Muscle of back (tissue), 11 donors: ENCODE measurements around the gene MYH11. TPM values are rescaled to one million over a fixed set of nuclear protein-coding genes. Genes with fewer than 3 reads are reported as not detected.
"Not testable (repeated sequence)": the region's sequence is repeated elsewhere in the genome, so short reads cannot be mapped to it uniquely, and the experiment has no call there.

Experiments used
- DNase-seq, 3 donors: peaks; one replicate each; pipeline versions ENCODE4 v3.0.0 to v3.0.0-alpha.2; 2013
- polyA plus RNA-seq, 10 donors: library from polyadenylated mRNA; unstranded; fragments of 120-200 nt; gene quantifications; one replicate each; pipeline ENCODE4 v1.2.1, GENCODE V29; 2013; ENCODE audit not compliant: insufficient read length in 10 of 10

The MYH11 gene
- polyA plus RNA-seq, 10 donors, result 11.0 to 21.9 (median 18.0) TPM

DNA sequence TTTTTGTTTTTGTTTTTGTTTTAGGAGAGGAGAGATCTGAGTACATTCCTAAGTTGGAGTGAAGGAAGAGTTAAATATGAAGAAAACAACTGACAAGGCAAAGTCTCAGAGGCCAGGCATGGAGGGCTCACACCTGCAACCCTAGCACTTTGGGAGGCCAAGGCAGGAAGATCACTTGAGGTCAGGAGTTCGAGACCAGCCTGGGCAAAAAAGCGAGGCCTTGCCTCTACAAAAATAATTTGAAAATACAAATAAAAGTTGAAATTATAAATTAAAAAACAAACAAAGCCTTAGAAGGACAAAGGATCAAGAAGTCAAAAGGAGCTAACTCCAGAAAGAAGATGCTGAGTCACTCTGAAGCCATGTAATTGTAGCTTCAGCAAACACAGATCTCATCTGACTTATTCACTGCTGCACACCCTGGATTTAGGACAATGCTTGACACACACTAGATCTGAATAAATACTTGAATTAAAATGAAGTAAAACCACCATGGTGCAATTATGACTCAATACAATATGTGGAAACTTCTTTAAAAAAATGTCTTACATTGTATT, 22.5 kb upstream of the MYH11 start:
- DNase-seq, result peak in 1 of 3 donors; percentile 72

DNA sequence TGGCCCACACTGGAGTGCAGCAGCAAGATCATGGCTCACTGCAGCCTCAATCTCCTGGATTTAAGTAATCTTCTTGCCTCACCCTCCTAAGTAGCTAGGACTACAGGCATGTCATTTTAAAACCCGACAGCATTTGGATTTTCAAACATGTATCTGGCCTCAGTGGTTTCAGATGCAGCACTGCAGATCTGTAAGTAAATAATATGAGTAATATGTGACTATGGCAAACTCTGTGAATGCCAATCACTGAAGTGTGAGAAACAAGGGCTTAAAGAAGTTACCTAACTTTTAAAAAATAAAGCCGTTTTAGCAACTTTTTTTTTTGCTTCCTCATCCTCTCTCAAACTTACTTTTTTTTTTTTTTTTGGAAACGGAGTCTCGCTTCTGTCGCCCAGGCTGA, 19.7 kb upstream of the MYH11 start:
- DNase-seq, result no peak

GRCh38 chr16:15874745-15875314, 18.0 kb upstream of the MYH11 start:
- peak in 2 of 3 donors; percentile 54 to 65 for DNase-seq

- DNase-seq, result no peak
Measured at GRCh38 chr16:15873737-15874136, 16.9 kb upstream of the MYH11 start.

GRCh38 chr16:15873301-15873700, 16.5 kb upstream of the MYH11 start:
- peak in 1 of 3 donors; percentile 46 for DNase-seq

DNA sequence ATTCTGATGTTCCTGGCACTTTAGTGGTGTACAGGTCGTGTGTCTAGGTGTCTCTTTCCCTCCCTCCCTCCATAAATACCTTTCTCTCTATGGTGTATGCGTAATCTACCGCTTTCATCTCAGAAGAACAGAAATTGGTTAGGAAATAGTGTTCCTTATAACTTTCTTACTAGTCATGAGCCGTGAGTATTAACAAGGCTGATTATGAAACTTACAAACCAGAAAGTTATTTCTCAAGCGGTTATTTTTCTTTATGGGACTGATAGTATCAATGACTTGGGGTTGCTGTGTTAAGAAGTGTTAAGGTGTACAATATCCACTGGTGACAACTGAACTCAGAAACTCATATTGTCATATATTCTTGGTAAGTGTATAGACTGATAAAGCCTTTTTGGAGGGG, 13.2 kb upstream of the MYH11 start:
- DNase-seq, result no peak

GRCh38 chr16:15866451-15866850, 9.6 kb upstream of the MYH11 start:
- DNase-seq, result no peak

GRCh38 chr16:15865742-15866141, 8.9 kb upstream of the MYH11 start:
- DNase-seq, result peak; percentile 49 to 62 (median 57)

- no peak for DNase-seq
Measured at GRCh38 chr16:15864939-15865338, 8.1 kb upstream of the MYH11 start.

- no peak for DNase-seq
Measured at GRCh38 chr16:15861996-15862395, 5.2 kb upstream of the MYH11 start.

DNA sequence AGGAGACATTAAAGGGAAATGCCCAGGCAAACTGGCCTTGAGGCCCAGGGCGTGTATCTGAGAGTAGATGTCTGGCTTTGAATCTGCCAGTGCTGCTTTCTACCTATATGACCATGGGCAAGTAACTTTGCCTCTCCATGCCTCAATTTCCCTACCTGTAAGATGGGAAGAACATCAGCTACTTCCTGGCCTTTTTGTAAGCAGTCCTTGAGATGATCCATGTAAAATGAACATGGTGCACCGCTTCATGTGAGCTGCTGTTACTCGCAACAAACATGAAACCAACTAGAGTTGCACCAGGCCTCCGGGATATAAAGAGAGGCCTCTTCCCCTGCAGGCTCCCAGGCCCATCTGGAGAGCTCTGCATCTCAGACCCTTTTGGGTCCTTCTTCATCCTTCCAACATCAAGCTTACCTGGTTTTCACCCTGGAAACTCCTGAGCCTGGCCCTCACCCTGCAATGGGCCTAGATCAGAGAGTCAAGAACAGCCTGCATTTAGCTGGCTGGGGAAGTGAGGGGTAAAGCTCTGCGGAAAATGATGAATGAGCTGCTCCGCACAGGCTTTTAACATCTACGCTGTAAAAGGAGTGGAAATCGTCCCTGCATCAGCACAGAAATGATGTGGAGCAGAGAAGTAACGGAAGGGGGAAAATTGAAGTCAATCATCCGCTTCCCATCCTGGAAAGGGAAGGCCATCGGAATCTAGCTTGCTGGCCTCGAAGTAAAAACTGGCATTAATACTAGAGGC, 2.3 kb upstream of the MYH11 start:
- no peak for DNase-seq

- DNase-seq, result peak in 2 of 3 donors; percentile 38 to 66
Measured at GRCh38 chr16:15857724-15858560, 1.1 kb upstream of the MYH11 start.

GRCh38 chr16:15856182-15856581, 646 bp downstream of the MYH11 start:
- no peak for DNase-seq

- DNase-seq, result no peak
Measured at GRCh38 chr16:15855704-15856003, 1.2 kb downstream of the MYH11 start.

DNA sequence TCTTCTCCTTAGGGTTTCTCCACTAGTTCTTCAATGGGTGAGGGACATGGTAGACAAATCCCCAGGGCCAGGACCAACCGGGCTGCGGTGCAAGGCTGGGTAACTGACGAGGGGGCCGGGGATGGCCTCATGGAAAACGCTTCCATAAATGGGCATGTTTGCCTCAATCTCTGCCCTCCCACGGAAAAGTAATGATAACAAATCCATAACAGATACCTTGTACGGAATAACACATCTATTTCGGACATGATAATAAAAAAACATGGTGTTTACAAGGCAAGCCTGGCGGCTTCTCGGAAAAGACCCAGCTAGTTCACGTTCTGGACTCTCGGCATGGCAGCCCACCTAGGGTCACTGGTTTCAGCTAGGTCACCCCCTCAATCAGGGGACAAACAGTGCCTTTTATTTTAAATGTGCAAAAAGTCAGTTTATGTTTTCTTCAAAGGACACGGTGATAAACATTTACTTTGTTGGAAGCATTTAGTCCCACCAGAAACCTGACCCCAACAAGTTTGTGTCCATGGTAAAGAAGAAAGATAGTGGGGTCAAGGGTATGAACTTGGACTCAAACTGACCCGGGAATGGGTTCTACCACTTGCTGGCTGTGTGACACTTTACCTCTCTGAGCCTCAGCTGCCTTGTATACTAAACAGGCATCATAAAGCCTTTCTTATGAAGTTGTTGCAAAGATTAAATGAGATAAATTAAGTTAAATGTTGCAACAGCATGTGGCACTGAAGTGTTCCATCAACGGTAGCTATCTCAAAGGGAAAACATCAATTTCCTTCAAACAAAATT, 1.7 kb downstream of the MYH11 start:
- no peak for DNase-seq

- no peak for DNase-seq
Measured at GRCh38 chr16:15854061-15854460, 2.8 kb downstream of the MYH11 start.

DNA sequence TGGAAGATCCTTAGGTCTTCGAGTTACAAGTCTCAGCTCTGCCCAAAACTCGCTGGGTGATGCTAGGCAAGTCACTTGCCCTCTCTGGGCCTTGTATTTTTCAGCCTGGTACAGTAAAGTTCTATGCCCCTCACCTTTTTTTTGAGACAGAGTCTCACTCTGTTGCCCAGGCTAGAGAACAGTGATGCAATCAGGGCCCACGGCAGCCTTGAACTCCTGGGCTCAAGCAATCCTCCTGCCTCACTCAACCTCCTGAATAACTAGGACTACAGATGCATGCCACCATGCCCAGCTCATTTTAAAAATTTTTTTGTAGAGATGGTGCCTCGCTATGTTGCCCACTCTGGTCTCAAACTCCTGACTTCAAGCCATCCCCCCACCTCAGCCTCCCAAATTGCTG, 3.8 kb downstream of the MYH11 start:
- DNase-seq, result no peak

GRCh38 chr16:15850555-15850954, 6.3 kb downstream of the MYH11 start:
- DNase-seq, result not testable (repeated sequence)

DNA sequence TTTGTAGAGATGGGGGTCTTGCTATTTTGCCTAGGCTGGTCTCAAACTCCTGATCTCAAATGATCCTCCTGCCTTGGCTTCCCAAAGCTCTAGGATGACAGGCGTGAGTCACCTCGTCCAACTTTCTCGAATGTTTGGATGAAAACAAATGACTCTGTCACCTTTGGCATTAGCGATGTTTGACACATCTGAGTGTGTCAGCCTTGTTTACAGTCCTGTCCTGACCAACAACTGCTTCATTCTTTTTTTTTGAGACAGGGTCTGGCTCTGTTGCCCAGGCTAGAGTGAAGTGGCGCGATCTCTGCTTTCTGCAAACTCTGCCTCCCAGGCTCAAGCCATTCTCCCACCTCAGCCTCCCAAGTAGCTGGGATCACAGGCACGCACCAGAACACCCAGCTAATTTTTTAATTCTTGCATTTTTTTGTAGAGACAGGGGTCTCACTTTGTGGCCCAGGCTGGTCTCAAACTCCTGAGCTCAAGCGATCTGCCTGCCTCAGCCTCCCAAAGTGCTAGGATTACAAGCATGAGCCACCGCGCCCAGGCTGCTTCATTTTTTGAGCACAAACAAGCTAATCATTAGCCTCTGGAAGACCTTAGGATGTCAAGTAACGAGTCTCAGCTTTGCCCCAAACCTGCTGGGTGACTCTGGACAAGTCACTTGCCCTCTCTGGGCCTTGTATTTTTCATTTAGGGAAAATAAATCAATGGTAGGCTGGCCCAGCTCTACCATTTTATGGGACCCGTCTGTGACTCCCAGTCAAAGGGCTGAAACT, 7.4 kb downstream of the MYH11 start:
- DNase-seq, result no peak

DNA sequence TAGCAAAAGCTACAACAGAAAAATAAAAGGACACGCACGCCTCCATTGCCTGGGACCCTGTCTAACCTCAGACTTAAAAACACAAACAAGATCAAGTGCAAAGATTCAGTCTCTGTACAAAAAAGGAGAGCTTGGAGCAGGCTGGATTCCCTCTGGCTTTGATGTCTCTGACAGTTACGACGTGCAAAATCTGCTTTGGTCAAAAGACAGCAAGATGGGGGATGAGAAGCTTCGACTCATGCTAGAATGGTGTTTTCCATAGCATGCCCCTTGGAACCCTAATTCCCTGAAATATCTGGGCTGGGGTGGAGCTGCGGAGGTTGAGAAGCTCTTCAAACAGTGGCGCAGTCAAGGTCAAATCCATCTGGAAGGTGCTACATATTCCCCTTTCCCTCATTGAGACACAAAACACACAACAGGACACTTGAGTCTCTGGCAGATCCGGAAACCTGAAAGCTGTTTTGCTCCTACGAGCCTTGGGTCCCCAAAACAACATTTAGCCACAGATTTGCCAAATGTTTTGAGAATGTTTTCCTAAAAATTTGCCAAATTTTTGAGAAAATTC, 9.1 kb downstream of the MYH11 start:
- DNase-seq, result no peak

GRCh38 chr16:15846510-15846909, 10.3 kb downstream of the MYH11 start:
- no peak for DNase-seq
